HAP-1 (cell line): ENCODE results near the gene NRG3.
A peak's percentile ranks its signal among the peaks of the same experiment; 100 is the strongest.

Experiments used
- DNase-seq, 2 experiments: peaks; one replicate each; pipeline ENCODE4 v3.0.0-alpha.2; 2016 to 2020; ENCODE audit warnings: low spot score in 2 of 2
- H3K27me3 ChIP-seq: fragments of 250-450 bp; sonication (Bioruptor Pico); 2 replicates; pipeline ENCODE4 v1.5.1; 2020; ENCODE audit warnings: low read depth, mild to moderate bottlenecking, moderate library complexity
- H3K36me3 ChIP-seq: fragments of 250-450 bp; sonication (Bioruptor Pico); replicated peaks from 2 replicates; pipeline ENCODE4 v1.5.1; 2020; ENCODE audit warnings: mild to moderate bottlenecking
- H3K4me1 ChIP-seq: fragments of 250-450 bp; sonication (Bioruptor Pico); 2 replicates; pipeline ENCODE4 v1.5.1; 2020; ENCODE audit warnings: mild to moderate bottlenecking
- H3K4me3 ChIP-seq: fragments of 250-450 bp; sonication (Bioruptor Pico); 2 replicates; pipeline ENCODE4 v1.5.1; 2020; ENCODE audit warnings: mild to moderate bottlenecking, moderate library complexity
- H3K9me3 ChIP-seq: fragments of 250-450 bp; sonication (Bioruptor Pico); 2 replicates; pipeline ENCODE4 v1.5.1; 2020; ENCODE audit warnings: mild to moderate bottlenecking, moderate library complexity
- in situ Hi-C: fragments of 300-500 bp; cut with MboI; formaldehyde crosslinking; loops from 3 replicates; pipeline ENCODE4 v1.14.3; 2020; ENCODE audit warnings: low sequenced_read_pairs, inconsistent platforms, mixed read lengths

Gene NRG3

GRCh38 chr10:82742898-82743297, 867.9 kb downstream of the NRG3 start:
- H3K9me3 ChIP-seq, result no peaks in the 10 kb centered on the region
- no peaks in the 10 kb centered on the region for H3K27me3 ChIP-seq
- H3K4me1 ChIP-seq, result no peaks in the 10 kb centered on the region
- H3K36me3 ChIP-seq, result no peaks in the 10 kb centered on the region
- in situ Hi-C loops, result no loop called here
- no peak overlapping the region for H3K4me3 ChIP-seq
- DNase-seq, result no peak

DNA sequence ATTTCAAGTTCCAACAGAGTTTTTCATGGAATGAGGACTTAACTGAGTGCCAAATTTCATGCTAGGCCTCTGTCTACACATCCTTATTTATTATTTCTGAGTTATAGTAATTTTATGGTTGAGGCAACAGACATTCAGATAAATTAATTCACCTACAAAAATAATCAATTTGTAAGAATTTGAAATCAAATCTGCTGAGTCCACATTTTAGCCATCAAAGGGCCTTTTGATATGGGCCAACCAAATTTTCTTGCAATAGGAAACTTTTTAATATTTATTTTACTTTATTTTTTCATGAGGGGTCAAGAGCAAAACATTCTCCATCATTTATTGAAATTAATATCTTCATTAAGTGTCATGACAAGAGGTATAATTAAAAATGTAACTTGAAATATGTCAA, 875.5 kb downstream of the NRG3 start:
- no peak overlapping the region for H3K4me3 ChIP-seq
- no peaks in the 10 kb centered on the region for H3K4me1 ChIP-seq
- H3K36me3 ChIP-seq, result no peaks in the 10 kb centered on the region
- H3K9me3 ChIP-seq, result no peaks in the 10 kb centered on the region
- in situ Hi-C loops, result no loop called here
- no peak for DNase-seq
- H3K27me3 ChIP-seq, result no peaks in the 10 kb centered on the region

DNA sequence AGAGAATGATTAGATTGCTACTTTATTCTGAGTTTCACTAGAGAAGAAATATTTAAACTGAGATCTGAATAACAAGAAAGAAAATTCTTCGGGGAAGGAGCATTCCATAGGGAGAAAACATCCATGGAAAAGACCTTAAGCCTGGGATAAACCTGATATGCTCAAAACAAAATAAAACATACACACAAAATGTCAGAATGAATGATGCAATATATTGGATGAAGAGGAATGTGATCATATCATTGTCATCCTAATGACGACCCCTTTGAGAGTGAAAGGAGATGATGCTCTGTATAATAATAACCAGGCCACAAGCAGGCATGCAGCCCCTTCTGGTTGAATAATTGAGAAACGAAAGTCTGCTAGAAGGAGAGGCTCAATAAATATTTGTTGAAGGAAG, 882.4 kb downstream of the NRG3 start:
- Histone ChIP-seq H3K4me1 (no peaks in the 10 kb centered on the region), H3K36me3 (no peaks in the 10 kb centered on the region), H3K9me3 (no peaks in the 10 kb centered on the region), H3K4me3 (no peak overlapping the region), H3K27me3 (no peaks in the 10 kb centered on the region)
- no peak for DNase-seq
- in situ Hi-C loops, result no loop called here

DNA sequence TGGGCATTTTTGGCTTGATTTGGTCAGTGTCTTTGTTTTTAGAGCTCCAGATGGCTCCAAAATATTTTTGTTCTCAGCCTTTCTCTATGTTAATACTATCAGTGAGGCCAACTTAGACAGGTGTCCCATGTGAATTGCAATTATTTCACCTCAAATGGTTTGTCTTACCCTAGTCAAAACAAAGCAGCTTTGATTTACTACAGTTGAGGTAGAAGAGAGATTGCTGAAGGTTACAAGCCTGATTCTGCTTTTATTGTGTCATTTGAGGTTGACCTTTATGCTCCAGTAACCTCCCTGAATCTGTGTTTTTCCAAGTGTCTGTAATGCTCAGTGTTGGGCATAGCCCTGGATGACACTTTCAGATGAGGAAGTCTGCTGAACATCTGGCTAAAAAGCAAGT, 882.9 kb downstream of the NRG3 start:
- Histone ChIP-seq H3K4me3 (no peak overlapping the region), H3K4me1 (no peaks in the 10 kb centered on the region), H3K27me3 (no peaks in the 10 kb centered on the region), H3K36me3 (no peaks in the 10 kb centered on the region), H3K9me3 (no peaks in the 10 kb centered on the region)
- DNase-seq, result no peak
- in situ Hi-C loops, result no loop called here

DNA sequence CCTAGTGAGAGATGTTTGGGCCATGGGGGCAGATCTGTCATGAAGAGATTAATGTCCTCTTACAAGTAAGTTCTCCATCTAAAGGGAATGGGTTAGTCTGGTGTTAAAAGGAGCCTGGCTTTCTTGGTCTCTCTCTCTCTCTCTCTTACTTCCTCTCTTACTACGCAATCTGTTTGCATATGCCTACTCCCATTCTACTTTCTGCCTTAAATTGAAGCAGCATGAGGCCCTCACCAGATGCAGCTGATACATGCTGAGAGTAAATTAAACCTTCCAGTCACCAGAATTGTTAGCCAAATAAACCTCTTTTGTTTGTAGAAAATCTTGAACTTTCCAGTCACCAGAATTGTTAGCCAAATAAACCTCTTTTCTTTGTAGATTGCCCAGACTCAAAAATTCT, 884.1 kb downstream of the NRG3 start:
- in situ Hi-C loops, result no loop called here
- Histone ChIP-seq H3K4me3 (no peak overlapping the region), H3K4me1 (no peaks in the 10 kb centered on the region), H3K36me3 (no peaks in the 10 kb centered on the region), H3K9me3 (no peaks in the 10 kb centered on the region), H3K27me3 (no peaks in the 10 kb centered on the region)
- DNase-seq, result no peak

DNA sequence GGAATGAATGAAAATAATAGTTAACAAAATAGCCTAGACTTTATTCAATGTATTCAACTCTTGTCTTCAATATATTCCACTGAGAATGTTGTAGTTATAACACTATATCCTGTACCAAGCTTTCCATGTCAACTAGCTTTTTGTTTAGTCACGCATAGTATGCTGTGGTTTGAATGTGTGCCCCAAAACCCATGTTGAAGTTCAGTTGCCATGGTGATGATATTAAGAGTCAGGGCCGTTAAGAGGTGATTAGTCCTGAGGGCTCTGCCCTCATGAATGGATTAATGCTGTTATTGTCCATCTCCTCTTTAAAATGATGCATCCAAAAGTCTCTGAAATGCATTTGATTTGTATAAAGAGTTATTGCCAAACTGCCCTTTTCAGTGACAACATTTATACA, 887.6 kb downstream of the NRG3 start:
- Histone ChIP-seq H3K9me3 (no peaks in the 10 kb centered on the region), H3K27me3 (no peaks in the 10 kb centered on the region), H3K4me3 (no peak overlapping the region), H3K4me1 (no peaks in the 10 kb centered on the region), H3K36me3 (no peaks in the 10 kb centered on the region)
- in situ Hi-C loops, result no loop called here
- DNase-seq, result no peak

GRCh38 chr10:82768040-82768439, 893.0 kb downstream of the NRG3 start:
- no peaks in the 10 kb centered on the region for H3K9me3 ChIP-seq
- no peak overlapping the region for H3K4me3 ChIP-seq
- in situ Hi-C loops, result no loop called here
- no peak for DNase-seq
- H3K36me3 ChIP-seq, result no peaks in the 10 kb centered on the region
- no peaks in the 10 kb centered on the region for H3K27me3 ChIP-seq
- H3K4me1 ChIP-seq, result no peaks in the 10 kb centered on the region

GRCh38 chr10:82778908-82779307, 903.9 kb downstream of the NRG3 start:
- H3K4me1 ChIP-seq, result no peaks in the 10 kb centered on the region
- no peak for DNase-seq
- no peaks in the 10 kb centered on the region for H3K27me3 ChIP-seq
- no peak overlapping the region for H3K4me3 ChIP-seq
- H3K9me3 ChIP-seq, result no peaks in the 10 kb centered on the region
- H3K36me3 ChIP-seq, result no peaks in the 10 kb centered on the region
- in situ Hi-C loops, result no loop called here

- Histone ChIP-seq H3K4me3 (no peak overlapping the region), H3K4me1 (no peaks in the 10 kb centered on the region), H3K36me3 (no peaks in the 10 kb centered on the region), H3K9me3 (no peaks in the 10 kb centered on the region), H3K27me3 (no peaks in the 10 kb centered on the region)
- in situ Hi-C loops, result no loop called here
- DNase-seq, result no peak
Observed at GRCh38 chr10:82796510-82796909, 921.5 kb downstream of the NRG3 start.

- no peak overlapping the region for H3K4me3 ChIP-seq
- no peaks in the 10 kb centered on the region for H3K9me3 ChIP-seq
- no peaks in the 10 kb centered on the region for H3K27me3 ChIP-seq
- DNase-seq, result no peak
- no peaks in the 10 kb centered on the region for H3K36me3 ChIP-seq
- in situ Hi-C loops, result no loop called here
- no peaks in the 10 kb centered on the region for H3K4me1 ChIP-seq
Observed at GRCh38 chr10:82801289-82801688, 926.3 kb downstream of the NRG3 start.

- H3K27me3 ChIP-seq, result no peaks in the 10 kb centered on the region
- no peaks in the 10 kb centered on the region for H3K36me3 ChIP-seq
- in situ Hi-C loops, result no loop called here
- no peaks in the 10 kb centered on the region for H3K4me1 ChIP-seq
- peak in 1 of 2 experiments; percentile 27 for DNase-seq
- no peak overlapping the region for H3K4me3 ChIP-seq
- H3K9me3 ChIP-seq, result no peaks in the 10 kb centered on the region
Observed at GRCh38 chr10:82811621-82812020, 936.6 kb downstream of the NRG3 start.

DNA sequence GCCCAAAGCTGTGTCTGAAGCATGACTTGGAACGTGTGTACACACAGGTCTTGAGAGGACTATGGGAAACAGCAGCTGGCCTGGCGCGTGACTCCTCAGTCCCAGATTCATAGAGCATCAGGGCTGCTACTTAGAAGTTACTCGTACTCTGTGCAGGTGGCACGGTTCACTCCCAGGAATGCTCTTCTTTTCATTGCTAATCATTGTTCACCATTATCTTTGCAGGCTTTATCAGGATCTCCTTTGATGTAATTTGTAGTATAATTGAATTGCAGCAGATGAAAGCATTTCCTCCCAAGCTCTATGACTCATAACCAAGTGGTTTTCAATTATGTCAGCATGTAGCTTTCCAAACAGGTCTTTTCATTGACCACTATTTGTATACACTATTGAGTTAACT, 938.9 kb downstream of the NRG3 start:
- no peaks in the 10 kb centered on the region for H3K4me1 ChIP-seq
- H3K9me3 ChIP-seq, result no peaks in the 10 kb centered on the region
- H3K36me3 ChIP-seq, result no peaks in the 10 kb centered on the region
- no peak overlapping the region for H3K4me3 ChIP-seq
- in situ Hi-C loops, result no loop called here
- no peak for DNase-seq
- no peaks in the 10 kb centered on the region for H3K27me3 ChIP-seq

- H3K4me3 ChIP-seq, result no peak overlapping the region
- no peaks in the 10 kb centered on the region for H3K4me1 ChIP-seq
- H3K36me3 ChIP-seq, result no peaks in the 10 kb centered on the region
- in situ Hi-C loops, result no loop called here
- H3K9me3 ChIP-seq, result no peaks in the 10 kb centered on the region
- no peak for DNase-seq
- H3K27me3 ChIP-seq, result no peaks in the 10 kb centered on the region
Observed at GRCh38 chr10:82814635-82815034, 939.6 kb downstream of the NRG3 start.

- H3K4me3 ChIP-seq, result no peak overlapping the region
- H3K4me1 ChIP-seq, result no peaks in the 10 kb centered on the region
- H3K27me3 ChIP-seq, result no peaks in the 10 kb centered on the region
- DNase-seq, result no peak
- in situ Hi-C loops, result no loop called here
- no peaks in the 10 kb centered on the region for H3K36me3 ChIP-seq
- no peaks in the 10 kb centered on the region for H3K9me3 ChIP-seq
Observed at GRCh38 chr10:82815680-82816079, 940.7 kb downstream of the NRG3 start.

- DNase-seq, result no peak
- no peaks in the 10 kb centered on the region for H3K27me3 ChIP-seq
- H3K9me3 ChIP-seq, result no peaks in the 10 kb centered on the region
- no peaks in the 10 kb centered on the region for H3K36me3 ChIP-seq
- no peaks in the 10 kb centered on the region for H3K4me1 ChIP-seq
- in situ Hi-C loops, result no loop called here
- H3K4me3 ChIP-seq, result no peak overlapping the region
Observed at GRCh38 chr10:82817676-82818422, 942.9 kb downstream of the NRG3 start.
